Neuronal stem cell (in vitro differentiated cells): ENCODE measurements around the gene ARHGAP29.
"Not testable (repeated sequence)": the region's sequence is repeated elsewhere in the genome, so short reads cannot be mapped to it uniquely, and the experiment has no call there.

ENCODE experiments used
- DNase-seq: peaks from one replicate; pipeline ENCODE4 v3.0.0-alpha.2; 2013; ENCODE audit warnings: low spot score
- H2AFZ ChIP-seq: one replicate; pipeline ENCODE4 v1.6.1; 2013; ENCODE audit warnings: mild to moderate bottlenecking, low read length, inconsistent platforms
- H2AK5ac ChIP-seq: 2 replicates; pipeline ENCODE4 v1.6.1; 2013; ENCODE audit warnings: low read depth, mild to moderate bottlenecking, inconsistent platforms, low read length, moderate library complexity, mixed read lengths
- H2BK120ac ChIP-seq: 2 replicates; pipeline ENCODE4 v1.6.1; 2013; ENCODE audit warnings: low read depth, mild to moderate bottlenecking, inconsistent platforms, low read length, moderate library complexity, mixed read lengths
- H2BK12ac ChIP-seq: one replicate; pipeline ENCODE4 v1.6.1; 2013; ENCODE audit warnings: low read length, inconsistent platforms
- H2BK15ac ChIP-seq: 2 replicates; pipeline ENCODE4 v1.6.1; 2013; ENCODE audit warnings: mild to moderate bottlenecking, low read length, inconsistent platforms, mixed read lengths
- H2BK5ac ChIP-seq: one replicate; pipeline ENCODE4 v1.6.1; 2013; ENCODE audit warnings: inconsistent platforms, mild to moderate bottlenecking, low read length, moderate library complexity
- H3K14ac ChIP-seq: one replicate; pipeline ENCODE4 v1.6.1; 2013; ENCODE audit warnings: low read length, inconsistent platforms
- H3K18ac ChIP-seq: 2 replicates; pipeline ENCODE4 v1.6.1; 2013; ENCODE audit warnings: low read length, inconsistent platforms
- H3K23ac ChIP-seq: 2 replicates; pipeline ENCODE4 v1.6.1; 2013; ENCODE audit warnings: low read depth, mild to moderate bottlenecking, mixed read lengths, low read length, inconsistent platforms; ENCODE audit not compliant: poor library complexity
- H3K27ac ChIP-seq: replicated peaks from 3 replicates; pipeline ENCODE4 v1.5.1; 2013; ENCODE audit warnings: low read length, inconsistent platforms
- H3K27me3 ChIP-seq, 3 experiments: 2 replicates each; pipeline ENCODE4 v1.6.1; 2013; ENCODE audit warnings: low read length in 3 of 3, mild to moderate bottlenecking in 2 of 3, inconsistent platforms in 1 of 3, low read depth in 1 of 3, mixed read lengths in 1 of 3, moderate library complexity in 1 of 3; ENCODE audit not compliant: control insufficient read depth in 3 of 3, insufficient read depth in 3 of 3
- H3K36me3 ChIP-seq, 2 donors: replicated peaks in 1 of 2; 2 replicates each; pipeline ENCODE4 v1.6.1; 2013; ENCODE audit warnings: low read length in 2 of 2; ENCODE audit not compliant: control insufficient read depth in 2 of 2, insufficient read depth in 2 of 2
- H3K4ac ChIP-seq: 2 replicates; pipeline ENCODE4 v1.6.1; 2013; ENCODE audit warnings: inconsistent platforms, mild to moderate bottlenecking, low read length, moderate library complexity
- H3K4me1 ChIP-seq, 2 donors: 1 replicate in 1 of 2; 2 replicates in 1 of 2; pipeline ENCODE4 v1.6.1; 2013; ENCODE audit warnings: low read length in 2 of 2, low read depth in 1 of 2; ENCODE audit not compliant: control insufficient read depth in 2 of 2, insufficient read depth in 1 of 2
- H3K4me2 ChIP-seq: one replicate; pipeline ENCODE4 v1.6.1; 2013; ENCODE audit warnings: mild to moderate bottlenecking, low read length, inconsistent platforms; ENCODE audit not compliant: insufficient read depth, poor library complexity, severe bottlenecking
- H3K4me3 ChIP-seq, 2 donors: 2 replicates each; pipeline ENCODE4 v1.5.1; 2013; ENCODE audit warnings: low read length in 2 of 2, mild to moderate bottlenecking in 2 of 2, inconsistent platforms in 1 of 2, moderate library complexity in 1 of 2
- H3K79me1 ChIP-seq: one replicate; pipeline ENCODE4 v1.6.1; 2013; ENCODE audit warnings: low read depth, mild to moderate bottlenecking, inconsistent platforms, low read length, moderate library complexity
- H3K9ac ChIP-seq: one replicate; pipeline ENCODE4 v1.6.1; 2013; ENCODE audit warnings: mild to moderate bottlenecking, low read depth, low read length, inconsistent platforms; ENCODE audit not compliant: poor library complexity
- H3K9me3 ChIP-seq, 2 donors: replicated peaks in 1 of 2; 2 replicates each; pipeline versions ENCODE3 to v1.6.1; 2013; ENCODE audit warnings: low read length in 2 of 2, mild to moderate bottlenecking in 2 of 2, inconsistent platforms in 1 of 2, low read depth in 1 of 2, mixed read lengths in 1 of 2, moderate library complexity in 1 of 2; ENCODE audit not compliant: control insufficient read depth in 2 of 2, insufficient read depth in 1 of 2
- H4K8ac ChIP-seq: one replicate; pipeline ENCODE4 v1.6.1; 2013; ENCODE audit warnings: low read depth, mild to moderate bottlenecking, inconsistent platforms, low read length, moderate library complexity
- H4K91ac ChIP-seq: one replicate; pipeline ENCODE4 v1.6.1; 2013; ENCODE audit warnings: low read length, low read depth, mild to moderate bottlenecking, inconsistent platforms; ENCODE audit not compliant: poor library complexity
- WGBS, 2 donors: extraction: QIAGEN DNeasy Blood & Tissue Kit; methylation state at CpG; one replicate each; pipeline ENCODE4 v1.1.7; 2013; ENCODE audit warnings: missing lambda C conversion rate in 2 of 2, mixed read lengths in 1 of 2; ENCODE audit not compliant: insufficient read length in 2 of 2, insufficient replicate concordance in 1 of 2; ENCODE audit errors: extremely low coverage in 2 of 2; 5-methylcytosine and 5-hydroxymethylcytosine counted together

Gene ARHGAP29

DNA sequence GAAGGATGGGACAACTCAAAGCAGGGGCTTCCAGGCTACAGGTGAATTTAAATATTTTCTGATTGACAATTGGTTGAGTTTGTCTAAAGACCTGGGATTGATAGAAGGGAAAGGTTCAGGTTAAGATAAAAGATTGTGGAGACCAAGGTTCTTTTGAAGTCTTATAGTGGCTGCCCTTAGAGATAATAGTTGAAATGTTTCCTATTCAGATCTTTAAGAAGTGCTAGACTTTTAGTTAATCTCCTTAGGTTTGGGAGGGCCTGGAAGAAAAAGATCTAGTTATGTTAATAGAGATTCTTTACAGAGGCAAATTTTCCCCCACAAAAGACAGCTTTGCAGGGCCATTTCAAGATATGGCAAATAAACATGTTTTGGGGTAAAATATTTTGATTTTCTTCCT lies 88.2 kb downstream of the ARHGAP29 start:
- H3K4ac ChIP-seq, H2BK120ac ChIP-seq, H3K14ac ChIP-seq, H3K4me2 ChIP-seq, DNase-seq, H2BK5ac ChIP-seq, H3K23ac ChIP-seq, H3K9ac ChIP-seq, H3K4me3 ChIP-seq, H2AK5ac ChIP-seq, H4K91ac ChIP-seq, H4K8ac ChIP-seq, H2AFZ ChIP-seq, H3K36me3 ChIP-seq, H3K27ac ChIP-seq, H3K4me1 ChIP-seq, H3K79me1 ChIP-seq, H3K9me3 ChIP-seq, H3K27me3 ChIP-seq, H2BK15ac ChIP-seq, H3K18ac ChIP-seq, H2BK12ac ChIP-seq: not testable (repeated sequence)

DNA sequence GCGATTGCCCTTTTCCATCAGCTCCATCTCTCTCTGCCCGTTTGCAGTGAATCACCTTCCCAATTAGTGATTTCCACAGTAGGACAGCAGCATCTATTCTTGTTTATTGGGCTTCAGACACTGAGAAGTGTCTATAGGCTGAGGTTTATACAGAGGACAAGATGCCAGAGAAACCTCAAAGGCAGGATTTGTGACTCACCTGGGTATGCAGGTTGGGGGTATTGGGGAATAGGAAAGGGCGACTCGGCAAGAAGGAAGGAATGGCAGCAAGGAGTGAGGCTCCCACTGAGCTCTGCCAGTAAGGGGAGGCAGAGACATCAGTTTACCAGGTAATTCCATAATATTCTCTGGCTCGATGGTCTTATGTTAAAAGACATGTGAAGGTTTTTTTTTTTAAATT lies 91.1 kb downstream of the ARHGAP29 start:
- DNase-seq = no peak
- Histone ChIP-seq H3K36me3 (no peaks in the 10 kb centered on the region), H3K4me3 (no peak overlapping the region), H3K4me2 (no peak overlapping the region), H2BK15ac (no peak overlapping the region), H3K23ac (no peak overlapping the region), H2BK120ac (no peak overlapping the region), H3K79me1 (no peaks in the 10 kb centered on the region), H2BK12ac (no peak overlapping the region), H3K14ac (no peak overlapping the region), H3K4me1 (peaks cover 0 to 2% of the 10 kb centered on the region in 2 donors), H2AFZ (no peak overlapping the region), H3K27me3 (no peaks in the 10 kb centered on the region), H4K91ac (no peak overlapping the region), H3K4ac (no peak overlapping the region), H2BK5ac (no peak overlapping the region), H2AK5ac (no peak overlapping the region), H4K8ac (no peak overlapping the region), H3K27ac (no peak overlapping the region), H3K9ac (no peak overlapping the region), H3K18ac (no peak overlapping the region), H3K9me3 (no peaks in the 10 kb centered on the region)
- no CpG with 5 or more reads among the region's 5 CpGs for WGBS, 2 donors

DNA sequence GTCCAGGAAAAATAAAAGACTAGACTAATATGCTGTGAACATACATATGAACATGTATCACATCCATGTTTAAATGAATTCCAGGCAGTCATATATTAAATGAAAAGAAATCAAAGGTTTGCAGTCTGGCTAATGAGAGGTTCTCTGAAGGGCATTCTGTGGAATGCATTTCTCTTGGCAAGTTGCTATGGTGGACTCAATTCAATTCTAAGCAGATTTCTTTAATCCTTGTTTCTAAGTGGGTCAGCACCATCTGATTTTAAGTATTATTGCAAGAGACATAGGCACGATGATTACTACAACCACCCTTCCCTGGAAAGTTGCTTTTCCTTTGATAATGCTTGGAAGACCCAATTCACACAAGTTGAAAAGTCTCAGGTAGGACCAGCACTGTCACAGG lies 92.5 kb downstream of the ARHGAP29 start:
- H3K27ac ChIP-seq = no peak overlapping the region

GRCh38 chr1:94143809-94144176 lies 93.6 kb downstream of the ARHGAP29 start:
- Histone ChIP-seq H3K27ac (no peak overlapping the region), H4K8ac (no peak overlapping the region), H3K9me3 (no peaks in the 10 kb centered on the region), H3K4me3 (no peak overlapping the region), H3K4ac (no peak overlapping the region), H2BK12ac (no peak overlapping the region), H2BK15ac (no peak overlapping the region), H3K79me1 (no peaks in the 10 kb centered on the region), H3K4me1 (peaks cover 0 to 2% of the 10 kb centered on the region in 2 donors), H3K36me3 (no peaks in the 10 kb centered on the region), H3K9ac (no peak overlapping the region), H2AFZ (no peak overlapping the region), H4K91ac (no peak overlapping the region), H3K27me3 (no peaks in the 10 kb centered on the region), H3K18ac (no peak overlapping the region), H2BK120ac (no peak overlapping the region), H2BK5ac (no peak overlapping the region), H3K23ac (no peak overlapping the region), H3K14ac (no peak overlapping the region), H3K4me2 (no peak overlapping the region), H2AK5ac (no peak overlapping the region)
- DNase-seq = no peak

More for the DNA sequence above, 92.5 kb downstream of the ARHGAP29 start:
- H3K79me1 ChIP-seq = no peaks in the 10 kb centered on the region
- no peak overlapping the region for H3K4me2 ChIP-seq
- no peak overlapping the region for H3K9ac ChIP-seq
- no peak overlapping the region for H2AFZ ChIP-seq
- no peak overlapping the region for H4K91ac ChIP-seq
- no peak overlapping the region for H2BK120ac ChIP-seq
- H3K14ac ChIP-seq = no peak overlapping the region
- DNase-seq = no peak
- H4K8ac ChIP-seq = no peak overlapping the region
- H3K4me3 ChIP-seq = no peak overlapping the region
- H2BK12ac ChIP-seq = no peak overlapping the region
- H2BK5ac ChIP-seq = no peak overlapping the region
- H2AK5ac ChIP-seq = no peak overlapping the region
- H3K23ac ChIP-seq = no peak overlapping the region
- no CpG with 5 or more reads among the region's 1 CpG for WGBS, 2 donors
- no peak overlapping the region for H3K18ac ChIP-seq
- H3K4me1 ChIP-seq = peaks cover 0 to 2% of the 10 kb centered on the region in 2 donors
- no peak overlapping the region for H3K4ac ChIP-seq
- H2BK15ac ChIP-seq = no peak overlapping the region
- no peaks in the 10 kb centered on the region for H3K36me3 ChIP-seq
- no peaks in the 10 kb centered on the region for H3K9me3 ChIP-seq
- no peaks in the 10 kb centered on the region for H3K27me3 ChIP-seq
